Stimulated activated CD4-positive, alpha-beta T cell treated with anti-CD3 and anti-CD28 coated beads, TNF-alpha, amount 100 ng/mL, for 48 hours (primary cell): ENCODE measurements around the gene ING2.

ENCODE experiments used
- DNase-seq, 3 donors: peaks; one replicate each; pipeline ENCODE4 v3.0.0-alpha.2; 2020; ENCODE audit warnings: low read depth in 3 of 3

Gene ING2

GRCh38 chr4:183499389-183499788 lies 5.5 kb upstream of the ING2 start:
- DNase-seq, result no peak

GRCh38 chr4:183499801-183500200 lies 5.1 kb upstream of the ING2 start:
- DNase-seq, result no peak

- DNase-seq, result peak in 2 of 3 donors; percentile 15 to 19
These were observed 1.3 kb upstream of the ING2 start for GRCh38 chr4:183503497-183504063.

- peak; percentile 97 to 99 (median 99) for DNase-seq
These were observed 561 bp upstream of the ING2 start for GRCh38 chr4:183504064-183504929.

- DNase-seq, result peak; percentile 64 to 82 (median 67)
These were observed 942 bp downstream of the ING2 start for GRCh38 chr4:183505611-183506388.

GRCh38 chr4:183506389-183506735 lies 1.5 kb downstream of the ING2 start:
- DNase-seq, result no peak

- DNase-seq, result no peak
These were observed 3.3 kb downstream of the ING2 start for GRCh38 chr4:183507925-183508696.

GRCh38 chr4:183508697-183509335 lies 4.0 kb downstream of the ING2 start:
- DNase-seq, result no peak

GRCh38 chr4:183515411-183515810 lies 10.6 kb downstream of the ING2 start:
- DNase-seq, result no peak

GRCh38 chr4:183517194-183517593 lies 12.3 kb downstream of the ING2 start:
- no peak for DNase-seq

GRCh38 chr4:183517781-183518180 lies 12.9 kb downstream of the ING2 start:
- DNase-seq, result no peak

GRCh38 chr4:183522821-183523220 lies 18.0 kb downstream of the ING2 start:
- no peak for DNase-seq

GRCh38 chr4:183527326-183527725 lies 22.5 kb downstream of the ING2 start:
- no peak for DNase-seq

- DNase-seq, result no peak
These were observed 28.0 kb downstream of the ING2 start for GRCh38 chr4:183532821-183533220.

GRCh38 chr4:183533698-183534097 lies 28.8 kb downstream of the ING2 start:
- DNase-seq, result no peak

- no peak for DNase-seq
These were observed 35.7 kb downstream of the ING2 start for GRCh38 chr4:183540410-183541009.

GRCh38 chr4:183541010-183541751 lies 36.3 kb downstream of the ING2 start:
- DNase-seq, result no peak

GRCh38 chr4:183541752-183542040 lies 36.8 kb downstream of the ING2 start:
- no peak for DNase-seq

GRCh38 chr4:183543435-183543834 lies 38.6 kb downstream of the ING2 start:
- no peak for DNase-seq

GRCh38 chr4:183544109-183544508 lies 39.3 kb downstream of the ING2 start:
- no peak for DNase-seq
